Kasumi-1 (cell line): ENCODE data around the gene KRTAP5-3.
A peak's percentile ranks its signal among the peaks of the same experiment; 100 is the strongest.
"Not testable (repeated sequence)": the region's sequence is repeated elsewhere in the genome, so short reads cannot be mapped to it uniquely, and the experiment has no call there.

Experiments
- DNase-seq, 2 experiments: peaks; one replicate each; lab custom pipeline; 2025; lab: John Stamatoyannopoulos, UW

Gene KRTAP5-3, protein sequence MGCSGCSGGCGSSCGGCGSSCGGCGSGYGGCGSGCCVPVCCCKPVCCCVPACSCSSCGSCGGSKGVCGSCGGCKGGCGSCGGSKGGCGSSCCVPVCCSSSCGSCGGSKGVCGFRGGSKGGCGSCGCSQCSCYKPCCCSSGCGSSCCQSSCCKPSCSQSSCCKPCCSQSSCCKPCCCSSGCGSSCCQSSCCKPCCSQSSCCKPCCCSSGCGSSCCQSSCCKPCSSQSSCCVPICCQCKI

DNA sequence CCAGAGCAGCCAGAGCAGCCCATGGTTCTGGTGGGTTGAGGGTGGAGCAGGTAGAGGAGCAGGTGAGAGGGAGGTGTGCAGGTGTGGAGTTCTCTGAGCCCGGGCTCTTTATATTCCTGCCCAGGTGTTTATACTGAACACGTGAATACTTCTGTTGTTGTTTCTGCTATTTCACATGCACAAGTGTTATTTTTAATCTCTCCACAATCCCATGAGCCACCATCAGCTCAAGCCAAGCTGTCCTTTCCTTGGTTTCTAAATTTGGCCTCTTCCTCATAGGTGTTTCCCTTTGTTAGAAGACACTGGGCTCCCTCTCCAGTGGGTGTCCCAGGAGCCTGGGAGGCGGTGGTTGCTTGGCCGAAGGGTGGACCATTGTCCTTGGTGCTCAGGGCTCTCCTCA is at the start of gene KRTAP5-3:
Gene KRTAP5-3, minus strand, starts transcription at position 101 of the 400 bp plus-strand sequence. Its CDS starts 78 bp downstream, at position 23.
- no peak for DNase-seq

DNA sequence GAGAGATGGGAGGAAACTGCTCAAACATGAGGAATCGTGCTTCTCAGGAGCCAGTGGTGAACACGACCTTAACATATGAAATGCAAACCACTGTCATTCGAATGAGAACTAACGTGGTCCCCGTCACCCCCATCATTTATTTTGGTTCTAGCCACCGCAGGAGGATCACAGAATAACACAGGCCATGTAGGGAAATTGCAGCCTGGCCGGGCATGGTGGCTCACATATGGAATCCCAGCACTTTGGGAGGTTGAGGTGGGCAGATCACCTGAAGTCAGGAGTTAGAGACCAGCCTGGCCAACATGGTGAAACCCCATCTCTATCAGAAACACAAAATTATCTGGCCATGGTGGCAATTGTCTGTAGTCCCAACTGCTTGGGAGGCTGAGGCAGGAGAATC is 48.4 kb upstream of the KRTAP5-3 start:
- no peak for DNase-seq

DNA sequence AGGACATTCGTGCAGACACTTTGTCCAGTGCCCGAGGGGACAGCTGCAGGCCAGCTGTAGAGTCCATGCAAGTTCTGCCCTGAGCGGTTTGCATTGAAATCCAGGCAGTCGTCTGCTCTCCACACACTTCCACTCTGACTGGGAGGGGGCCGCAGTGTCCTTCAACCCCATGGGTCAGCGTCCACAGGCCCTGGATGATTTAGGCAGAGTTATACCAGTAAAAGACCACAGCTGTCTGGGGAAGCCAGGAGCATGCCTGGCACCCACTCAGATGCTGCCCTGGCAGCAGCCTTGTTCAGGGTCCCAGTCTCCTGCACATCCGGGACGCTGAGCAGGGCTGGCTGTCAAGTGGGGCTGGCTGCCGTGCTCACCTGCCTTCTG is 47.8 kb upstream of the KRTAP5-3 start:
- no peak for DNase-seq

GRCh38 chr11:1655168-1656060 is 47.2 kb upstream of the KRTAP5-3 start:
- no peak for DNase-seq

- no peak for DNase-seq
Measured at GRCh38 chr11:1654388-1655167, 46.3 kb upstream of the KRTAP5-3 start.

DNA sequence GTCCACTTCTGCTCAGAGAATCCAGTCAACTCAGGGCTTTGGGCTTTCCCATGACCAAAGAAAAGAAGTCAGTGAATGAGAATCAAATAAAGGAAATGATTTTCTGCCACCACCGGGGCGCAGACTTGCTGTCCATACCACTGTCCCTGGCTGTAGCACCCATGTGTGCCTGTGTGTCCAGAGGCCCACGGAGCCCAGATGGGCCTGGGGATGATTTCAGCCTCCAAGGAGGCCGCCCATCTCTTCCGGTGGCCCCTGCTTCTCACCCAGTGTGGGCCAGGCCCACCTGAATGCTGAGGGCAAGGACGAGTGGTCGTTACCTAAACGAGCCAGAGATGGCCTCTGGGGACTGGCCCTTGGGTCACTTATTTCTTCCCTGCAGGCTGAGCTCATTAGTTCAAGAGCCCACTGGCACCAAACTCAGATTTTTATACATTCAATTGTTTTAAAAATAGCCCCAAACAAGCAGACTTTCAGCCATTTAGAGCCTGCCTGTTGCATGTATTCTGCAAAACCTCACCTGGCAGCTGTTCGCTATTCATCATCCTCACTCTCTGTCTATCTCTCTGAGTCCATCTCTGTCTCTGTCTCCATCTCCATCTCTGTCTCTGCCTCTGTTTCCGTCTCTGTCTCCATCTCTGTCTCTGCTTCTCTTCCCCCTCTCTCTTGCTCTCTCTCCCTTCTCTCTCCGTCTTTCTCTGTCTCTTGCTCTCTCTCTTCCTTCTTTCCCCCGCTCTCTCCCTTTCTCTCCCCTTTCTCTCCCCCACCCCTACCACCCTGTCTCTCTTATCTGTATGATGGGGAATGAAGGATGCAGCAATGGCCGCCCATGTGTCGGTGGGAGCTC is 45.5 kb upstream of the KRTAP5-3 start:
- no peak for DNase-seq

DNA sequence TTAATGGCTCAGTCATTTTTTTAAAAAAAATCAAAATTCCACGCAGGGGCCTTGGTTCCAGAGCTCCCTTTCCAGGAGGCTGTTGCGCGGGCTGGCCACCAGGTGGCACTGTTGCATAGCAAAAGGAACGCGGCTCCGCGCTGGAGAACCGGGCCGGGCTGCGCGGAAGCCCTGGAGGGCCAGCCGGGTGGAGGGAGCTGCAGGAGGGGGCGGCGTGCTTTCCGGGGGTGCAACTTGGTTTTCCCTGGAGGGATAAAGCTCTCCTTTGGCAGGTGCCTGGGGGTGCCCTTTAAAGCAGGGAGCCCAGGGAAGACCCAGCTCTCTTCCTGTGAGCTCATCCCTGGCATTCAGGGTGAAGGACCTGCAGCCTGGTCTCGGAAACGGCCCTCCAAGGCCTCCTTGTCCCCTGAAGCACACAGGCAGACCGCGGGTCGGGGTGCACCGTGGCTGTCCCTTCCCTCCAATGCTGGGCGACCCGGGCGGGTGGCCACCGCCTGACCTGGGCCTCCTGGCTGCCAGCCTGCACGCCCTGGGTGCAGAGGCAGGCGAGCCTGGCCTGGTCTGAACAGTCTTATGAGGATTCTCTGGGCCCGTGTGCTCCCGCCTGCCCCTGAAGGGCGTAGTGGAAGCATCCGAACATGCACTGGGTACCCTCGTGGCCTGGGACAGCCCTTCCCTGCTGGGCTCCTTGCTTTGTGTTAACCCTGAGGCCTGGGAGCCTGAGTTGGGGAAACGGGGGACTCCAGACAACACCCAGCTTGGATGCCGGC is 44.7 kb upstream of the KRTAP5-3 start:
- DNase-seq, result peak; percentile 31 to 67

GRCh38 chr11:1652442-1652770 is 44.1 kb upstream of the KRTAP5-3 start:
- DNase-seq, result no peak

DNA sequence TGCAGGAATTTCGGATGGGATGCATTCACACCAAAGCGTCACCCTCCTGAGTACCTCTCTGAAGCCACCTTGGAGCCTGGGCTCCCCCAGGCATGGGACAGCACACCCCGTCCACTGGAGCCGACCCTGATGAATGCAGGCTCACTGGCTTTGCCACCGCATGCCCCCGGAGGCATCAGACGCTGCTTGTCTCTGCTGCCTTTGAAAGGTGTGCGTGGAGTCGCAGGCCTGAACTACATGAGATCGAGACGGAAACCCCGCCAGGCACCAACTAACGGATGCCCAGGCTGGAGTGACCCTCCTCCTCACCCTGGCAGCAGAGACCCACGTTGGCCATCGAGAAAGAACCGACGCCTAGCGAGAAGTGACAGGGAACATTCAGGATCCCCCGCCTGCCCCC is 43.8 kb upstream of the KRTAP5-3 start:
- DNase-seq, result no peak

- DNase-seq, result no peak
Measured at GRCh38 chr11:1651411-1651980, 43.2 kb upstream of the KRTAP5-3 start.

DNA sequence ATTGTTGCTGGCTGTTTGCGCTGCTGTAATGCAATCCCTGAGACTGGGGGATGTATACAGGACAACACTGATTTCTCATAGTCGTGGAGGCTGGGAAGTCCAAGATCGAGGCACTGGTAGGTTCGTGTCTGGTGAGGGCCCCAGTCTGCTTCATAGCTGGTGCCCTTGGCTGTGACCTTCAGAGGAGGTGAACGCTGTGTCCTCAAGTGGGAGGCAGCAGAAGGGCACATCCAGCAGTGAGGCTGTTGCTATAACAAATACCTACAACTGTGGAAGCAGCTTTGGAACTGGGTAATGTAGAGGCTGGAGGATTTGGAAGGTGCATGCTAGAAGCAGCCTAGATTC is 42.6 kb upstream of the KRTAP5-3 start:
- no peak for DNase-seq

GRCh38 chr11:1650034-1650917 is 42.0 kb upstream of the KRTAP5-3 start:
- DNase-seq, result no peak

DNA sequence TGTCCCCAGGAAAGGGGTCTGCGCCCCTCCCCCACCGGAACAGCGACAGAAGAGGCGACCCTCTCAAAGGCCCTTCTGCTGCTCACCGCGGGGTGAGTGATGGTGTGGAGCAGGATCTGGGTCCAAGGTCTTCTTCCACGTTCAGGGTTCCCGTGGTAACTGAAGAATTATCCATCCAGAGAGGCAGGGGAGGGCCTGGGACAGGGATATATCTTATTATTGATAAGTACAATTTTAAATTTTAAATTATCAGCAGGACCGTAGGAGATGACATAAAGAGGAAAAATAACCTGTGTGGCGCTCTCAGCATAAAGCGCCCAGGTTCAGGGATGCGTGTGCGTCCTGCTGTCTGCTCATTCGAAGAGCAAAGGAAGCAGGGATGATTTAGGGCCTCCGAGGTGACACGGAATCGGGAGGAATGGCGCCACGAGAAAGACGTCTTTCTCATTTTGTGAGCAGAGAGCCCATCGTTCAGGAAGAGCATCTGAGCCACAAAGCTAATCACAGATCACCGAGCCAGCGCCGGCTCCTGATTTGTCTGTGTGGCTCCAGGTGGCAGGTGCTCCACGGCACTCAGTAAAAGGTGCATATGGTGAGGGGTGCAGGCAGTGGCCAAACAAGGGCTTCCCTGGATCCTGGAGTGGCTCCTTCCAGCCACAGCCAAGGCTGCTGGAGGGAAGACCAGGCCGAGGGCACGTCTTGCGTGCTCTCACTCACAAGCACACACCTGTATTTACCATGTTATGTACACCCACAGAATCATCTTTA is 40.6 kb upstream of the KRTAP5-3 start:
- DNase-seq, result no peak

DNA sequence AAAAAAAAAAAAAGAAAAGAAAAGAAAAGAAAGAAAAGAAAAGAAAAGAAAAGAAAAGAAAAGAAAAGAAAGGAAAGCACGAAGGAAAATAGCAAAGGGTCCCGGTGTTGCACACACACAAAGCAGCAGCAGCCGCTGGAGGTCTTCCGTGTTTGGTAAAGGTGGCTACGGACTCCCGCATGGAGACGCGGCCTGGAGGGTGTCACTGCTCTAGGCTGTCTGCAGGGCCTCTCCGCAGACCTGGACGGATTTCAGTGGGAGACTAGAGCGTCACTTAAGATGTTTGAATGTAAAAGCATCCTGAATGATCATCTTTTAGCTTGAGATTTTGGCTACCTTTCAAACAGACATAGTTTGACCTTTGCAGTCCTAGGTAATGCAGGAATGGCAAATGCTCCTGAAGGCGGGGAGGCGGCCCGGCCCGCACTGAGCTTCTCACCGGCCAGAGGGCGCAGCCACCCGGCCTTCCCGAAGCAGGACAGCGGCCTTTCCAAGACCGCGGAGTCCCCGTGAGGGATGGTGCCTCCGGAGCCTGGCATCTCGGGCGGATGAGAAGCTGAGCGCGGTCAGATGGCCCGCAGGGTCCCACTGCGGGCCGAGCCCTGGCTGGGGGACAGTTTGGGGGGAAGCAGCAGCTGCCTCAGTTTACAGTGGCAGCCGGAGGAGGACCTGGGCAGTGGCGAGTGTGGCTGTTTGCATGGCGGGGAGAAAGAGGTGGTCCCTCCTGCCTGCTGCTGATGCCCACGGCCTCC is 39.8 kb upstream of the KRTAP5-3 start:
- DNase-seq, result no peak

DNA sequence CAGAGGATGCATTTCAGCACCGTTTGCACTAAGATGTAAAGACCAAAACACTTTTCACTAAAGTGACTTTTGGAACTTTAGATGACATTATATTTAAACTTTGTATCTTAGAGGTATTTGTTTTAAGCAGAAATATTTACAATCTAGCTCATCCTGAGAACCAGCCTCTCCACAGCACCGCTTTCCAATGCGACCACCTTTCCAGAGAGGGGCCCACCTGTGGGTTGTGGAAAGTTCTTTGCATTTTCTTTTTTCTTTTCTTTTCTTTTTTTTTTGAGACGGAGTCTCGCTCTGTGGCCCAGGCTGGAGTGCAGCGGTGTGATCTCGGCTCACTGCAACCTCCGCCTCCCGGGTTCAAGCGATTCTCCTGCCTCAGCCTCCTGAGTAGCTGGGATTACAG is 38.3 kb upstream of the KRTAP5-3 start:
- not testable (repeated sequence) for DNase-seq

DNA sequence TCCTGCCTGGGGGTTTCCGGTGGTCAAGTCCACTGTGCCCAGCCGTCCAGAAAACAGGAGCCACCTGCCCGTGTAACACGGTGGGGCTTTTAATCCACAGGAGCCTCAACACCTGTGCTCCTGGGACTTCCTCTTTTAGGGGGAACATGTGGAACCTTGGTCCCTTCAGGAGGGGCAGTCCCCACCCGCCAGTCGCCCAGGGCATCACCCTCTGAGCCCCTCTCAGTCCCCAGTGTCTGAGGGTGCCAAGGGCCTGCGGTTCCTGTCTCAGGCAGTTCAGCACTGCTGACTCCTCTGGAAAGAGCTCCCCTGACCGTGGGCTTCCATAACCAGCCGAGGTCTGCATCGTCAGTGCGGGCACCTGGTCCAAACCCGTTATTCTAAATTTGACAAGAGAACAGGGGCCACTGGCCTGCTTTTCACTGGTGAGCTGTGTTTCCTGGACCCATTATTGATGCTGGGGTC is 37.1 kb upstream of the KRTAP5-3 start:
- no peak for DNase-seq

GRCh38 chr11:1644601-1645356 is 36.5 kb upstream of the KRTAP5-3 start:
- no peak for DNase-seq
